ENCODE measurements around the gene CASZ1. TPM values are rescaled to one million over a fixed set of nuclear protein-coding genes. Genes with fewer than 3 reads are reported as not detected.

The CASZ1 gene
- total RNA-seq, 1 experiment from 2014 or later: 12.6 TPM

DNA sequence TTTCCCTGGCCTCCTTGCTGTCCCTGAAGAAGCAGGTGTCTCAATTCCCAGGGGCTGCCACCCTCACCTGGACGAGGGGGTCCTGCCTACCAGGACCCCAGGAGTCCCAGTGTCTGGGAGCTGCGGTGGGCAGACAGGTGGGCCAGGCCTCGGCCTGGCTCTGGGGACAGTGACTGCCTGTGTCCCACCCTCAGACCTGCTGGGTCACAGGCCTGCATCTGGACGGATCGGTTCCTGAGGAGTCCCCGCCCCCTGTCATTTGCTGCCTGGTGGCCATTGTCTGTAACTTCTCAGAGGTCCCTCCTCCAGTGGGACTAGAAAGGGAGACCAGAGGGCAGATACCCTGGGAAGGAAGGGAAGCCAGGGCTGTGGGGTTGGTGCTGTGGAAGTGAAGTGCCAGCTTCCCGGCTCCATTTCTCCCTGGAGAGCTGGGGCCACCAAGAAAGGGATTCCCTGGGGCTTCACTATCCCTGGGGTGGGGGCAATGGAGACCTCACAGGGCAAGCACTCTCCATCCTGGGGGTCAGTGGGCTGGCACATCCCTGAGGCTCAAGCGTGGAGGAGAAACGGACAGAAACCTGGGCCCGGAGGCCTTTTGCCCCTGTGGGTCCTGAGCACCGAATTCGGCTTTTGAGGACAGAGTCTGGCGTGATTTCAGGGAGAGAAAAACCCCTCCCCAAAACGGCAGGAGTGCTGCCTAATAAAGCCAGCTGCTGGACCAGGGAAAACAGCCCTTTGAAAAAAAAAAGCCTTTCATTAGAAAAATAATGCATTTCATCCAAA, 164.4 kb downstream of the CASZ1 start:
- intact Hi-C loops (cut with micrococcal nuclease; ENCODE audit: unreplicated experiment): no loop called here
- TF ChIP-seq, protein P1, sequence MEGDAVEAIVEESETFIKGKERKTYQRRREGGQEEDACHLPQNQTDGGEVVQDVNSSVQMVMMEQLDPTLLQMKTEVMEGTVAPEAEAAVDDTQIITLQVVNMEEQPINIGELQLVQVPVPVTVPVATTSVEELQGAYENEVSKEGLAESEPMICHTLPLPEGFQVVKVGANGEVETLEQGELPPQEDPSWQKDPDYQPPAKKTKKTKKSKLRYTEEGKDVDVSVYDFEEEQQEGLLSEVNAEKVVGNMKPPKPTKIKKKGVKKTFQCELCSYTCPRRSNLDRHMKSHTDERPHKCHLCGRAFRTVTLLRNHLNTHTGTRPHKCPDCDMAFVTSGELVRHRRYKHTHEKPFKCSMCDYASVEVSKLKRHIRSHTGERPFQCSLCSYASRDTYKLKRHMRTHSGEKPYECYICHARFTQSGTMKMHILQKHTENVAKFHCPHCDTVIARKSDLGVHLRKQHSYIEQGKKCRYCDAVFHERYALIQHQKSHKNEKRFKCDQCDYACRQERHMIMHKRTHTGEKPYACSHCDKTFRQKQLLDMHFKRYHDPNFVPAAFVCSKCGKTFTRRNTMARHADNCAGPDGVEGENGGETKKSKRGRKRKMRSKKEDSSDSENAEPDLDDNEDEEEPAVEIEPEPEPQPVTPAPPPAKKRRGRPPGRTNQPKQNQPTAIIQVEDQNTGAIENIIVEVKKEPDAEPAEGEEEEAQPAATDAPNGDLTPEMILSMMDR (IDR thresholded peaks at IDR 0.05; ENCODE audit: unreplicated experiment): no peak
- Mint-ChIP-seq H3K36me3 (ENCODE audit: insufficient read depth, unreplicated experiment) (peaks cover 11% of the 10 kb centered on the region), H3K9me3 (ENCODE audit: low read depth, unreplicated experiment) (no peaks in the 10 kb centered on the region), H3K4me3 (ENCODE audit: low read depth, unreplicated experiment) (no peak overlapping the region), H3K27ac (ENCODE audit: unreplicated experiment) (no peak overlapping the region), H3K4me1 (ENCODE audit: low read depth, unreplicated experiment) (no peaks in the 10 kb centered on the region), H3K27me3 (ENCODE audit: unreplicated experiment) (no peaks in the 10 kb centered on the region)
- DNase-seq: no peak
- no TSS peak for BruUV-seq (replicated peaks)
- CTCF ChIA-PET: no interaction called here

DNA sequence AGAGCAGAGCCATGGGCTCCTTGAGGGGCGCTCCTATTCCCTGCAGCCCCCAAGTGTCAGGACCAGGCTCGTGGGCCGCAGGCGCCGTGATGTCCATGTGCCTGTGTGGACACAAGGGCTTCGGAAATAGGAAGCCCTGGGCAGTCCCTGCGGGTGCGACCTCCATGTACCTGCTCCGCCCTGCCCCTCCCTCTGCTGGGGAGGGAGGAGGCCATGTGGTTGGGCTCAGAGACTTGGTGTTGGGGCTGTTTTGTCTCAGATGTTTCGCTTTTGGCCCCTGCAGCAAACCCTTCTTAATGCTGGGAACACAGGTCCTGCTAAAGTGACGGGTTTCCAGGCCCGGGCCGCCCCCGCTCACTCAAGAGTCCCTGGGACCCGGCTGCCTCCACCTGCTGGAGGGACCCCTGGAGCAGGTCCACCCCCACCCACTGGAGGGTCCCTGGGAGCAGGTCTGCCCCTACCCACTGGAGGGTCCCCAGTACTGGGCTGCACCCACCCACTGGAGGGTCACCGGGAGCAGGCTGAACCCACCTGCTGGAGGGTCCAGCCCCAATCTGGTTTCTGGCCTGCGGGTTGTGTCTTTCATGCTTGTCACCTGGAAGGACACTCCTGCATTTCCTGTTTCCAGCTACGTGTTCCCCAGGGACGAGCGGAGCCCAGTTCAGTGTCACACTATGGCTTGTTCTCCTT, 165.2 kb downstream of the CASZ1 start:
- no peaks in the 10 kb centered on the region for H3K27me3 Mint-ChIP-seq (ENCODE audit: unreplicated experiment)
- H3K36me3 Mint-ChIP-seq (ENCODE audit: insufficient read depth, unreplicated experiment): peaks cover 10% of the 10 kb centered on the region
- TF ChIP-seq, protein P1 (IDR thresholded peaks at IDR 0.05; ENCODE audit: unreplicated experiment): no peak
- CTCF ChIA-PET: no interaction called here
- H3K27ac Mint-ChIP-seq (ENCODE audit: unreplicated experiment): no peak overlapping the region
- H3K9me3 Mint-ChIP-seq (ENCODE audit: low read depth, unreplicated experiment): no peaks in the 10 kb centered on the region
- no peaks in the 10 kb centered on the region for H3K4me1 Mint-ChIP-seq (ENCODE audit: low read depth, unreplicated experiment)
- no peak for DNase-seq
- intact Hi-C loops (cut with micrococcal nuclease; ENCODE audit: unreplicated experiment): no loop called here
- no peak overlapping the region for H3K4me3 Mint-ChIP-seq (ENCODE audit: low read depth, unreplicated experiment)
- BruUV-seq (replicated peaks): no TSS peak

DNA sequence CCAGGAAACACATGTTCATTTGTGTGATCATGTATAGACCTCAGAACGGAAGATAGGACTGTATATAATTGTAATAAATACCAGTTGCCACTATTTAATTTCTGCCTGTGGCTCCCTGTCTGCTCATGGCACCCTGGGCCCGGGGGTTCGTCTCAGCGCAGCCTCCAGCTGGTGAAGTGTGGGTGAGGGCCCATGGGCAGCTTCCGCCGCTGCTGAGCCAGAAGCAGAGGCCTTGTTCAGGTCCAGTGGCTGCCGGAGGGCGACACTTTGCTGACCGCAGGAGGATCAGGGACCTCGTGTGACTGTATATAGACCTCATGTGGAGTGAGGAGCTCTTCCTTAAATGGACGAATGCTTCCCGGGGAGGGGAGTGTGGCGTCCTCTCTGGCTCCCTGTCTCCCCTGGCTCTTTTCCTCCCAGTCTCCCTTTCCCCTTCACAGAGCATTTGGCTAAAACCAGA, 165.8 kb downstream of the CASZ1 start:
- Mint-ChIP-seq H3K36me3 (ENCODE audit: insufficient read depth, unreplicated experiment) (peaks cover 8% of the 10 kb centered on the region), H3K4me1 (ENCODE audit: low read depth, unreplicated experiment) (no peaks in the 10 kb centered on the region), H3K27me3 (ENCODE audit: unreplicated experiment) (no peaks in the 10 kb centered on the region), H3K27ac (ENCODE audit: unreplicated experiment) (no peak overlapping the region), H3K4me3 (ENCODE audit: low read depth, unreplicated experiment) (no peak overlapping the region), H3K9me3 (ENCODE audit: low read depth, unreplicated experiment) (no peaks in the 10 kb centered on the region)
- no TSS peak for BruUV-seq (replicated peaks)
- DNase-seq: no peak
- CTCF ChIA-PET: no interaction called here
- TF ChIP-seq, protein P1 (IDR thresholded peaks at IDR 0.05; ENCODE audit: unreplicated experiment): no peak
- intact Hi-C loops (cut with micrococcal nuclease; ENCODE audit: unreplicated experiment): no loop called here

DNA sequence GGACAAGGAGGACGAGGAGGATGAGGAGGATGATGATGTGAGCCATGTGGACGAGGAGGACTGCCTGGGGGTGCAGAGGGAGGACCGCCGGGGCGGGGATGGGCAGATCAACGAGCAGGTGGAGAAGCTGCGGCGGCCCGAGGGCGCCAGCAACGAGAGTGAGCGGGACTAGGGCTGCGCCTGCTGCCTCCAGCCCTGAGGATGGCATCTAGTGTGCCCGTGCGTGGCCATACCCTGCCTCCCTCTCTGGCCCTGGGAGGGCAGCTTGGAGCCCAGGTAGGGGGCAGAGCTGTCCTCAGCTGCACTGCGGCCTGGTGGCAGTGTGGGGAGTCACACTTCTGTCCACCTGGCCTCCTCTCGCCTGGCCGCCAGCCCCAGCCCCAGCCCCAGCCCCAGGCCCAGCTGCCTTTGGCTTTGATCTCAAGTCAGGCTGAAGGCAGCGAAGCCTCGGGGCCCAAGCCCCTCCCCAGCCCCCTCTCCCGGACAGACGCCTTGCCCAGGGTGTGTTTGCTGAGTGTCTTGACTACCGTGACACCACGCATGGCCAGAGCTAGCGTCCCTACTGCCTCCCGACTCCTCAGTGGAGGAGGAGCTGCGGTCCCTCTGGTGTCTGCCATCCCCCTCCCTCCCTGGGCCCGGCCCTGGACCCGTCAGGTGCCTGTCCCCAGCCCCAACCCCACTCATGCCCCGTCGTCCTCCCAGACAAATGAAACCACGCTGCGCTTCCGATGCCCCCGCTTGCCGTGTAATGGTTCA, 166.5 kb downstream of the CASZ1 start:
- TF ChIP-seq, protein P1 (IDR thresholded peaks at IDR 0.05; ENCODE audit: unreplicated experiment): no peak
- no peak for DNase-seq
- no TSS peak for BruUV-seq (replicated peaks)
- no peak overlapping the region for H3K4me3 Mint-ChIP-seq (ENCODE audit: low read depth, unreplicated experiment)
- H3K36me3 Mint-ChIP-seq (ENCODE audit: insufficient read depth, unreplicated experiment): peaks cover 4% of the 10 kb centered on the region
- no peaks in the 10 kb centered on the region for H3K4me1 Mint-ChIP-seq (ENCODE audit: low read depth, unreplicated experiment)
- no peaks in the 10 kb centered on the region for H3K27me3 Mint-ChIP-seq (ENCODE audit: unreplicated experiment)
- CTCF ChIA-PET: interaction anchor here (0.6 kb wide), 1 partner anchor 103 kb away, joined by 3 read pairs; no protein-coding TSS in a partner anchor
- H3K27ac Mint-ChIP-seq (ENCODE audit: unreplicated experiment): no peak overlapping the region
- intact Hi-C loops (cut with micrococcal nuclease; ENCODE audit: unreplicated experiment): no loop called here
- no peaks in the 10 kb centered on the region for H3K9me3 Mint-ChIP-seq (ENCODE audit: low read depth, unreplicated experiment)
